Hepatocyte (in vitro differentiated cells): ENCODE measurements around the gene LDLRAD3.

ENCODE experiments used
- EZH2 ChIP-seq: fragments of 200-600 bp; sonication (generic); IDR thresholded peaks from 2 replicates; pipeline ENCODE4 v1.6.1; 2016; ENCODE audit warnings: antibody characterized with exemption, mild to moderate bottlenecking, borderline replicate concordance
- EZH2phosphoT487 ChIP-seq: fragments of 200-600 bp; sonication (generic); IDR thresholded peaks from one replicate; pipeline ENCODE4 v1.6.1; 2018; ENCODE audit warnings: antibody characterized with exemption, mild to moderate bottlenecking, low read depth, moderate library complexity; ENCODE audit not compliant: unreplicated experiment, severe bottlenecking
- TF ChIP-seq, protein P1 (sequence below): fragments of 200-600 bp; sonication (generic); IDR thresholded peaks from 2 replicates; pipeline ENCODE4 v1.5.1; 2016; ENCODE audit warnings: antibody characterized with exemption, mild to moderate bottlenecking; ENCODE audit not compliant: poor library complexity

GRCh38 chr11:36094164-36094563 is 150.3 kb downstream of the LDLRAD3 start:
- TF ChIP-seq, protein P1, sequence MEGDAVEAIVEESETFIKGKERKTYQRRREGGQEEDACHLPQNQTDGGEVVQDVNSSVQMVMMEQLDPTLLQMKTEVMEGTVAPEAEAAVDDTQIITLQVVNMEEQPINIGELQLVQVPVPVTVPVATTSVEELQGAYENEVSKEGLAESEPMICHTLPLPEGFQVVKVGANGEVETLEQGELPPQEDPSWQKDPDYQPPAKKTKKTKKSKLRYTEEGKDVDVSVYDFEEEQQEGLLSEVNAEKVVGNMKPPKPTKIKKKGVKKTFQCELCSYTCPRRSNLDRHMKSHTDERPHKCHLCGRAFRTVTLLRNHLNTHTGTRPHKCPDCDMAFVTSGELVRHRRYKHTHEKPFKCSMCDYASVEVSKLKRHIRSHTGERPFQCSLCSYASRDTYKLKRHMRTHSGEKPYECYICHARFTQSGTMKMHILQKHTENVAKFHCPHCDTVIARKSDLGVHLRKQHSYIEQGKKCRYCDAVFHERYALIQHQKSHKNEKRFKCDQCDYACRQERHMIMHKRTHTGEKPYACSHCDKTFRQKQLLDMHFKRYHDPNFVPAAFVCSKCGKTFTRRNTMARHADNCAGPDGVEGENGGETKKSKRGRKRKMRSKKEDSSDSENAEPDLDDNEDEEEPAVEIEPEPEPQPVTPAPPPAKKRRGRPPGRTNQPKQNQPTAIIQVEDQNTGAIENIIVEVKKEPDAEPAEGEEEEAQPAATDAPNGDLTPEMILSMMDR, result no peak
- no peak for TF ChIP-seq EZH2phosphoT487
- TF ChIP-seq EZH2, result no peak
